Activated naive CD4-positive, alpha-beta T cell treated with Interleukin-2 at 50 U/mL for 16 hours (primary cell): ENCODE results near the gene CFAP69.
"Not testable (repeated sequence)": the region's sequence is repeated elsewhere in the genome, so short reads cannot be mapped to it uniquely, and the experiment has no call there.

Source experiments
- DNase-seq: peaks from one replicate; pipeline ENCODE4 v3.0.0-alpha.2; 2020

Gene CFAP69

GRCh38 chr7:90232430-90232829 lies 12.5 kb upstream of the CFAP69 start:
- no peak for DNase-seq

DNA sequence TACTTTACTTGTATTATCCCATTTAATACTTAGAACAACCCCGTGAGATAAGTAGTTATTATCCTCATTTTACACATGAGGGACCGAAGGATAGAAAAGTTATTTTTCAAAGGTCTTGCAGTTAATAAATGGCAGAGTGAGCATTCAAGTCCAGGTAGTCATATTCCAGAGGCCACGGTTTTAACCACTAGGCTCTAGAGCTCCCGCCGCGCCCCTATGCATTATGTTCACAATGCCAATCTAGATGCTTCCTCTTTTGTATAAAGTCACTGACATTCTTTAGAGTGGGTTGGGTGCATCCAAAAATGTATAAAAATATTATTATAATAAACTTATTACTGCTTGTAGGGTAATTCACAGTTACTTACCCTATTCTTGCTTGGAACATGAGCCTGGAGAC lies 11.4 kb upstream of the CFAP69 start:
- no peak for DNase-seq

DNA sequence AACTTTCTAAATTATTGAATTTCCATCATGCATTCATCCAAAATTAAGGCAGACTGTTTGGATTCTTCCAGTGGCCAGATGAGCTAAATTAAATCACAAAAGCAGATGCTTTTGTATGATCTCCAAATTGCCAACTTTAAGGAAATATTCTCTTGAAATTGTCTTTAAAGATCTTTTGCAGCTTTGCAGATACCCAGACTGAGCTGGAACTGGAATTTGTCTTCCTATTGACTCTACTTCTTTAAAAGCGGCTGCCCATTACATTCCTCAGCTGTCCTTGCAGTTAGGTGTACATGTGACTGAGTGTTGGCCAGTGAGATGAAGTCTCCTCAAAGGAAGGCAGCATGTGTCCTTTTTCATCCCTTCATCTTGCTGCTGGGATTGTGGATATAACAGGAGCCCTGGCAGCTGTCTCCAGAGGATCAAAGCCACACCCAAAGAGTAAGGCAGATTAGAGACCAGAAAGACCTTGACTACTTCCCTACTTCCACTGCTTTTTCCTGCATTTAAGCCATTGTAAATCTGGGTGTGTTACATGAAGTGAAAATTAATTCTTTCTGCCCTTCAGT lies 8.2 kb upstream of the CFAP69 start:
- no peak for DNase-seq

GRCh38 chr7:90238022-90238421 lies 7.0 kb upstream of the CFAP69 start:
- no peak for DNase-seq

GRCh38 chr7:90238583-90238982 lies 6.4 kb upstream of the CFAP69 start:
- no peak for DNase-seq

DNA sequence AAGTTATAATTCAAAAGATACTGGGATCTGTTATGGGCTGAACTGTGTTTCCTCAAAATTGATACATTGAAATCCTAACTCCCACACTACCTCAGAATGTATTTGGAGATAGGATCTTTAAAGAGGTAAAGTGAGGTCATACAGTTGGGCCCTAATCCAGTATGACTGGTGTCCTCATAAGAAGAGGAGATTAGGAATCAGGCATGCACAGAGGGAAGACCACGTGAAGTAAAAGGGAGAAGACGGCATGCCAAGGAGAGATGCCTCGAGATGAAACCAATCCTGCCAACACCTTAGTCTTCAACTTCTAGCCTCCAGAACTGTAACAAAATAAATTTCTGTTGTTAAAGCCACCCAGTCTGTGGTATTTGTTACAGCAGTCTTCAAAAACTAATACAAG lies 5.9 kb upstream of the CFAP69 start:
- no peak for DNase-seq

DNA sequence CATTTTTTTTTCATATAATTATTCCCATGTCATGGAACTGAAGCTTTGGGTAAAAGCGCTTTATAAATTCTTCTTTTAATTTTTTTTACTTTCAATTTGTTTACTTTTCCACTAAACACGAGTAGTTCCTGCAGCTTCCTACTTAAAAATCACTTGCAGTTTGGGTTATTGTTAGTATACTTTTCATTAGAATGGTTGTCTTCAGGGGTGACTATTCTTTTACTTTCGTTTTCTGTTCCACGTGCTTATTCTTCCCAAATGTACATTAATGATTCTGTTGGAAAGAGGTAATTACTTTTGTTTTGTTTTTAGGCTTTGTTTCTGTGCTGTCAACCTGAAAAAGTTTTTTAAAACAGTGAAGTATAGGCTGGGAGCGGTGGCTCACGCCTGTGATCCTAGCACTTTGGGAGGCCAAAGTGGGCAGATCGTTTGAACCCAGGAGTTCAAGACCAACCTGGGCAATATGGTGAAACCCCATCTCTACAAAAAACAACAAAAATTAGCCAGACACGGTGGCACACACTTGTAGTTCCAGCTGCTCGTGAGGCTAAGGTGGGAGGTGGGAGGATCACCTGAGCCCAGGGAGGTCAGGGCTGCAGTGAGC lies 5.2 kb upstream of the CFAP69 start:
- DNase-seq: no peak

- no peak for DNase-seq
These were observed 2.4 kb upstream of the CFAP69 start for GRCh38 chr7:90242369-90243168.

GRCh38 chr7:90243556-90243955 lies 1.4 kb upstream of the CFAP69 start:
- DNase-seq: no peak

- no peak for DNase-seq
These were observed 437 bp upstream of the CFAP69 start for GRCh38 chr7:90244565-90244908.

- DNase-seq: no peak
These were observed 1.2 kb downstream of the CFAP69 start for GRCh38 chr7:90246171-90246570.

DNA sequence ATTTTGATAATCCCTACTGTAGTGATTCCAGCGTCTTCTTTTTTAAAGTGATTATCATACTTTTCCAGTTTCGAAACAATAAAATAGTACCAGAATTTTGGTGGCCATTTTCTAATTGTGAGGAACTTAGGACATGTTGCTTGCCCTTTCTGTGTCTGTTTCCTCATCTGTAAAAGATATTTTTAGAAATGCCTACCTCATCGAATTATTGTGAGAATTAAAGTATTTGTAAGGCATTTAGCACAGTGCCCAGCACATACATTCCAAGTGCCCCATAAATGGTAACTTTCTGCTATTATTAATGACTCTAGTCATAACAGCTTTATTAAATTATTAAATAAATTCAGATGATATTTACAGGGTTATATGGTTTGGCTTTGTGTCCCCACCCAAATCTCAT lies 3.7 kb downstream of the CFAP69 start:
- no peak for DNase-seq

- DNase-seq: no peak
These were observed 5.8 kb downstream of the CFAP69 start for GRCh38 chr7:90250601-90251303.

DNA sequence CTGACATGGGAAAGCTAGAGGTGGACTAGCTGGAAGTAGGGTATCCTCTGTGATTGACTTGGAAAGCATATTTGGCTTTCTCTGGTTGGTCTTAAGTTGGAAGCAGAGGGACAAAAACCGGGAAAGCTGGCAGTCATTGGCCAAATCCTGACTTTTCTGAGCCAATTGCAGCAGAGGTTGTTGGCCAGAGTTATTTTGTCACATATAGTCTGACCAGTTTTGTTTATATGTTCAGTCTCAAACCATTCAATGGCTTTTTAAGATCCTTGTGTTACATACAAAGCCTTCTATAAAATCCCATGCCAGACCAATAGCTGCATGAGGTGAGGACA lies 6.3 kb downstream of the CFAP69 start:
- DNase-seq: no peak

DNA sequence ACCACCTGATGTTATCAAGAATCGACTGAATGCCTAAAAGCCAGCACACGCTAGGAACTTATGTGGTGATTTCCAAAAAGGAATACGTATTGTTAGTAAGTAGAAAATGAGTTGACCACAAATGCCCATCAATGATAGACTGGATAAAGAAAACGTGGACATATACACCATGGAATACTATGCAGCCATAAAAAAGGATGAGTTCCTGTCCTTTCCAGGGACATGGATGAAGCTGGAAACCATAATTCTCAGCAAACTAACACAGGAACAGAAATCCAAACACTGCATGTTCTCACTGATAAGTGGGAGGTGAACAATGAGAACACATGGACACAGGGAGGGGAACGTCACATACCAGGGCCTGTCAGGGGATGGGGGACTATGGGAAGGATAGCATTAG lies 11.0 kb downstream of the CFAP69 start:
- DNase-seq: not testable (repeated sequence)

GRCh38 chr7:90256778-90257177 lies 11.8 kb downstream of the CFAP69 start:
- no peak for DNase-seq

- no peak for DNase-seq
These were observed 16.5 kb downstream of the CFAP69 start for GRCh38 chr7:90261441-90261840.

DNA sequence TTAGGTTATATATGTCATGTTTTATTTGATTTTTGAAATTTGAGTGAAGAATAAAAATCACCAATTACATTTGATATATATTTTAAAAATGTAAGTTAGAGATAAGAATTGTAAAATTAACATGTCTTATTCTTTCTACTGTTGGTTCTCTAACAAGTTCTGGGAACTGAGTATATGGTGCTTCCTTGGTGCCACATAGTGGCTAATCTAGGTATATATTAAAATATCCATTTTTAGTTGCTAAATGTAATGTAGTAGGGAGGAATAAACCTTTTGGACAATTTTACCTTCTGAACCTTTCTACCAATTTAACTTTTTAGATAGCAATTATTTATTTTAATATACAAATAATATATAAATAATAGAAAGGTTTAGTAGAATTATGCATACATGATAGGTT lies 17.5 kb downstream of the CFAP69 start:
- DNase-seq: no peak

DNA sequence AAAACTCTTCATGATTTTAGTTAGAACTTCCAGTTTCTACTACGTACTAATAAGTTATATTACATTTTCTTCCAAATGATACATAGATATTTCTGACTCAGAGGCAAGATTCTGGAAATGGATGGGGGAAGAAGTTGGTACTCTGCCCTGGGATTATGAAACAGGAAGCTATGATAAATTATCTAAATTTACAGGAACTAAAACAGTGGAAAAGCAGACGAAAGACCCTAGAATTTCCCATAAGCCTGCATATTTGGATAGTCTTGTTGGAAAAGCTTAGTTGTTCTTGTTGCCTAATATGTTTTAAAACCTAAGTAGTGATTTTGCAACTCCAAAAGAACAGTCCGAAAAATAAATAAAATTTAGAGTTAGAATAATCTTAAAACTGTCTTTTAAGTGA lies 21.8 kb downstream of the CFAP69 start:
- no peak for DNase-seq

GRCh38 chr7:90267263-90267858 lies 22.4 kb downstream of the CFAP69 start:
- no peak for DNase-seq

DNA sequence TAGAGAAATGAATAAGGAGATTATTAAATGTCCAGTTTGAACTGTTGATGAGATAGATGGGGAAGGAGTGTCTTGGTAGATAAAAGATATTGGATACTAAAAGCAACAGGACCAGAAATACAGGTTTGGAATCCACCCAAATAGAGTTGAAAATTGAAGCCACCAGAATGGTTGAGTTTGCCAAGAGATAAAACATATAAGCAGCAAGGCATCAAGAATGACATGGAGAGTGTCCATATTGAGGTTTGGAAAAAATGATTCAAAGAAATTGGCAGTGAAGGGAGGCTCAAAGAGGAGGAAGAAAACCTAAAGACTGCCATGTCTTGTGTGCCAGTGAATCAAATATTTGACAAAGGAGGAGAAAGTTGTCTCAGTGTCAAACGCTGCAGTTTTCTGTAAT lies 24.2 kb downstream of the CFAP69 start:
- no peak for DNase-seq

GRCh38 chr7:90270431-90271178 lies 25.6 kb downstream of the CFAP69 start:
- DNase-seq: no peak

DNA sequence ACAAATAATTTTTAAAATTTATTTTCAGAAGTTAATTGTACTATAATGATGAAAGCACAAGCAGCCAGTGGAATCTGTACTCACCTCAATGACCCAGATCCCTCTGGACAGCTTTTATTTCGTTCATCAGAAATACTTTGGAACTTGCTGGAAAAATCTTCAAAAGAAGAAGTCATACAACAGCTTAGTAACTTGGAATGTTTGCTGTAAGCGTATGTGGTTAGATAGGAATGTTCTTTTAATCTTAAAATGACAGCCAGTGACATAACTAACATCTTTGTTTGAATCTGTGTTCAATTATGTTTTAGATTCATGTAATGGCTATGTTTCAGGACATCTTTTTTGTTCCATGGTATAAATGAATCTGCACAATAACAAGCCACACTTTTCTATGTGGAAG lies 26.8 kb downstream of the CFAP69 start:
- no peak for DNase-seq
